ENCODE measurements around the gene WASF3. TPM values are rescaled to one million over a fixed set of nuclear protein-coding genes. Genes with fewer than 3 reads are reported as not detected.

The WASF3 gene
- total and polyA plus RNA-seq, 10 of the 15 experiments (the other 5 are each of a cell fraction or from before 2014, with no cell fraction given): under 0.01 to 0.10 (median 0.01) TPM; not detected in 7

GRCh38 chr13:26699197-26699490 is 141.7 kb downstream of the WASF3 start:
- ChIA-PET CTCF (interaction anchor here (0.9 to 2.4 kb wide), 15 partner anchors 9 to 1125 kb away, joined by 3 to 63 read pairs (median 5); no protein-coding TSS in a partner anchor), POLR2A (interaction anchor here (1.2 kb wide), 1 partner anchor 202 kb away, joined by 3 read pairs; no protein-coding TSS in a partner anchor), SMC1A (ENCODE audit: uncharacterized antibody, unreplicated experiment) (interaction anchor here (1.0 to 1.5 kb wide), 2 partner anchors 514 to 585 kb away, joined by 3 to 25 read pairs; no protein-coding TSS in a partner anchor), RAD21 (ENCODE audit: unreplicated experiment) (interaction anchor here (0.6 to 3.7 kb wide), 5 partner anchors 202 to 761 kb away, joined by 4 to 34 read pairs (median 6); no protein-coding TSS in a partner anchor)
- H3K9ac ChIP-seq (ENCODE audit: control insufficient read depth, insufficient read depth, low read length): no peak overlapping the region
- H3K4me1 ChIP-seq (ENCODE audit: control insufficient read depth, insufficient read depth, low read length): no peaks in the 10 kb centered on the region
- H3K9me3 ChIP-seq (replicated peaks; ENCODE audit: control insufficient read depth, insufficient read depth, low read length): no peaks in the 10 kb centered on the region
- H2AFZ ChIP-seq (ENCODE audit: control insufficient read depth, low read depth, low read length): no peak overlapping the region
- no peak for DNase-seq (ENCODE audit: low read depth, low spot score)
- WGBS (ENCODE audit: insufficient coverage, insufficient replicate concordance, low lambda C conversion rate, missing lambda C conversion rate): 51% methylated on average over 2 of the region's 2 CpGs
- no peak overlapping the region for H3K4me3 ChIP-seq
- FAIRE-seq: no peak
- no peak overlapping the region for H3K4me2 ChIP-seq (ENCODE audit: control insufficient read depth, insufficient read depth)
- no TSS peak for BruUV-seq (replicated peaks)
- H3K27ac ChIP-seq (ENCODE audit: control insufficient read depth, insufficient read depth): no peak overlapping the region
- no peaks in the 10 kb centered on the region for H3K27me3 ChIP-seq (replicated peaks in 1 of 2; ENCODE audit: control insufficient read depth in 2 of 2, insufficient read depth in 2 of 2, low read length in 1 of 2)
- TF ChIP-seq, protein P1, sequence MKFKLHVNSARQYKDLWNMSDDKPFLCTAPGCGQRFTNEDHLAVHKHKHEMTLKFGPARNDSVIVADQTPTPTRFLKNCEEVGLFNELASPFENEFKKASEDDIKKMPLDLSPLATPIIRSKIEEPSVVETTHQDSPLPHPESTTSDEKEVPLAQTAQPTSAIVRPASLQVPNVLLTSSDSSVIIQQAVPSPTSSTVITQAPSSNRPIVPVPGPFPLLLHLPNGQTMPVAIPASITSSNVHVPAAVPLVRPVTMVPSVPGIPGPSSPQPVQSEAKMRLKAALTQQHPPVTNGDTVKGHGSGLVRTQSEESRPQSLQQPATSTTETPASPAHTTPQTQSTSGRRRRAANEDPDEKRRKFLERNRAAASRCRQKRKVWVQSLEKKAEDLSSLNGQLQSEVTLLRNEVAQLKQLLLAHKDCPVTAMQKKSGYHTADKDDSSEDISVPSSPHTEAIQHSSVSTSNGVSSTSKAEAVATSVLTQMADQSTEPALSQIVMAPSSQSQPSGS (IDR thresholded peaks at IDR 0.05; ENCODE audit: low read length): no peak
- TF ChIP-seq BMI1 (IDR thresholded peaks at IDR 0.05; ENCODE audit: borderline replicate concordance) (no peak), EGR1 (IDR thresholded peaks at IDR 0.05; ENCODE audit: borderline replicate concordance in 1 of 2, low read depth in 2 of 2, low read length in 2 of 2) (no peak), SMAD5 (IDR thresholded peaks at IDR 0.05; ENCODE audit: low read depth) (no peak), ZBED1 (IDR thresholded peaks at IDR 0.05; ENCODE audit: borderline replicate concordance) (no peak), TBL1XR1 (IDR thresholded peaks at IDR 0.05; ENCODE audit: low read depth, low read length) (no peak), ETV6 (conservative IDR thresholded peaks at IDR 0.05 in 1 of 2, IDR thresholded peaks at IDR 0.05 in 1 of 2; ENCODE audit: borderline replicate concordance in 1 of 2, low read depth in 1 of 2) (no peak), CBX3 (IDR thresholded peaks at IDR 0.05; ENCODE audit: borderline replicate concordance, low read depth) (no peak), GATAD2B (conservative IDR thresholded peaks at IDR 0.05; ENCODE audit: low read depth) (no peak), CEBPZ (IDR thresholded peaks at IDR 0.05; ENCODE audit: low read depth, low read length) (no peak), MXI1 (IDR thresholded peaks at IDR 0.05; ENCODE audit: low read depth, low read length) (no peak), ATF7 (IDR thresholded peaks at IDR 0.05; ENCODE audit: low read depth) (no peak), SIX5 (IDR thresholded peaks at IDR 0.05; ENCODE audit: low read depth, low read length, severe bottlenecking) (no peak), USF2 (IDR thresholded peaks at IDR 0.05; ENCODE audit: borderline replicate concordance, low read depth, low read length) (no peak), YBX1 (IDR thresholded peaks at IDR 0.05) (no peak), IRF4 (IDR thresholded peaks at IDR 0.05; ENCODE audit: low read depth, low read length) (no peak), SREBF1 (IDR thresholded peaks at IDR 0.05; ENCODE audit: low read length) (no peak), TCF7 (IDR thresholded peaks at IDR 0.05; ENCODE audit: borderline replicate concordance) (no peak)
- TF ChIP-seq, protein P2, sequence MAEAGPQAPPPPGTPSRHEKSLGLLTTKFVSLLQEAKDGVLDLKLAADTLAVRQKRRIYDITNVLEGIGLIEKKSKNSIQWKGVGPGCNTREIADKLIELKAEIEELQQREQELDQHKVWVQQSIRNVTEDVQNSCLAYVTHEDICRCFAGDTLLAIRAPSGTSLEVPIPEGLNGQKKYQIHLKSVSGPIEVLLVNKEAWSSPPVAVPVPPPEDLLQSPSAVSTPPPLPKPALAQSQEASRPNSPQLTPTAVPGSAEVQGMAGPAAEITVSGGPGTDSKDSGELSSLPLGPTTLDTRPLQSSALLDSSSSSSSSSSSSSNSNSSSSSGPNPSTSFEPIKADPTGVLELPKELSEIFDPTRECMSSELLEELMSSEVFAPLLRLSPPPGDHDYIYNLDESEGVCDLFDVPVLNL (IDR thresholded peaks at IDR 0.05; ENCODE audit: low read depth, low read length): no peak
- no peak for ATAC-seq
- intact Hi-C loops (cut with micrococcal nuclease; ENCODE audit: unreplicated experiment) (loop anchor here (5.0 kb wide), 2 partner anchors 202 to 1127 kb away; no protein-coding TSS in a partner anchor), in situ Hi-C loops (cut with MboI) (no loop called here)
- H3K79me2 ChIP-seq (ENCODE audit: control insufficient read depth, insufficient read depth, low read length): no peaks in the 10 kb centered on the region
- H3K36me3 ChIP-seq (ENCODE audit: control insufficient read depth in 2 of 2, insufficient read depth in 2 of 2, low read length in 1 of 2): no peaks in the 10 kb centered on the region
- H4K20me1 ChIP-seq (ENCODE audit: control insufficient read depth, insufficient read depth): no peaks in the 10 kb centered on the region
